Measurements from ENCODE around the gene VPS13D. TPM values are rescaled to one million over a fixed set of nuclear protein-coding genes. Genes with fewer than 3 reads are reported as not detected.

VPS13D gene
- total RNA-seq, 1 donor from 2014 or later: 98.5 TPM

GRCh38 chr1:12549460-12550349, 319.9 kb downstream of the VPS13D start:
- DNase-seq (ENCODE audit: low spot score): peak; percentile 83

GRCh38 chr1:12551584-12551983, 321.8 kb downstream of the VPS13D start:
- no peak for DNase-seq (ENCODE audit: low spot score)

GRCh38 chr1:12552111-12552888, 322.5 kb downstream of the VPS13D start:
- no peak for DNase-seq (ENCODE audit: low spot score)

GRCh38 chr1:12552951-12553921, 323.4 kb downstream of the VPS13D start:
- no peak for DNase-seq (ENCODE audit: low spot score)

GRCh38 chr1:12553963-12554362, 324.1 kb downstream of the VPS13D start:
- no peak for DNase-seq (ENCODE audit: low spot score)

- DNase-seq (ENCODE audit: low spot score): no peak
Measured at GRCh38 chr1:12554521-12555305, 324.9 kb downstream of the VPS13D start.

- no peak for DNase-seq (ENCODE audit: low spot score)
Measured at GRCh38 chr1:12555411-12556367, 325.9 kb downstream of the VPS13D start.

- peak; percentile 76 for DNase-seq (ENCODE audit: low spot score)
Measured at GRCh38 chr1:12556368-12556930, 326.6 kb downstream of the VPS13D start.

GRCh38 chr1:12556957-12557935, 327.4 kb downstream of the VPS13D start:
- DNase-seq (ENCODE audit: low spot score): no peak

GRCh38 chr1:12561121-12561520, 331.3 kb downstream of the VPS13D start:
- no peak for DNase-seq (ENCODE audit: low spot score)

Other genes with a start within 250 kb of the VPS13D start
- 116 TPM for gene MFN2, start 249.6 kb upstream of the VPS13D start, total RNA-seq
- 28.0 TPM for gene MIIP, start 210.5 kb upstream of the VPS13D start, total RNA-seq
- gene TNFRSF8, start 166.7 kb upstream of the VPS13D start, total RNA-seq: 0.36 TPM
- 28.0 TPM for gene TNFRSF1B, start 63.0 kb upstream of the VPS13D start, total RNA-seq

Data from ureter (tissue), 1 donor.